DMS53 treated with DMSO at 0.1 percent for 48 hours (cell line): Measurements from ENCODE around the gene PLA2G4A.

ENCODE experiments used
- DNase-seq: peaks from one replicate; lab custom pipeline; 2025; ENCODE audit not compliant: unreplicated experiment; lab: John Stamatoyannopoulos, UW

The PLA2G4A gene

DNA sequence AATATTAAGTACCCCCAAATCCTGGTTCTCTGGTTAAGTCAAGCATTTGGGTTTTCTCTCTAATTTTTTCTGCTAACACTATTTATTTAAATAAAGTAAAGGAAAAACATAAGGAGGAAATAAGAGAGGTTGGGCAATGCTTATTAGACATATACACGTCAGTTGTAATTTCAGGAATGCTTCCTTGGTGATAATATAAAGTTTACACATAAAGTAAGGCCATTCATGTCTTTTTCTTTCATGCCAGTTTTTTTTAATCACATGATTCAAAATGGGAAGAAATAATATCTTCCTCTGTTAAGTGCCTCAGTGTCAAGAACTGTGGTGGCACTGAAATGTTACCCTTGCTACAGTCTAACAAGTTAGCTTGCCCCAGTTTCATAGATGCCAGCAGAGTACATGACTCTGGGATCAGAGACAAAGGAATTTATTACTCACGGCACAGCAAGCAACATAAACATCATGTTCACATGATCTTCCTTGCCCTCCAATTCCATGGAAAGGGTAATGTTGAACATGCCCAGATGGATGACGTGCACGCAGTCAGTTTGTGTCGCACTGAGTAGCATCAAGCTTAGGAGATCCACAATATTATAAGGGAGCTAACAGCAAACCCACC, 184.9 kb downstream of the PLA2G4A start:
- no peak for DNase-seq

DNA sequence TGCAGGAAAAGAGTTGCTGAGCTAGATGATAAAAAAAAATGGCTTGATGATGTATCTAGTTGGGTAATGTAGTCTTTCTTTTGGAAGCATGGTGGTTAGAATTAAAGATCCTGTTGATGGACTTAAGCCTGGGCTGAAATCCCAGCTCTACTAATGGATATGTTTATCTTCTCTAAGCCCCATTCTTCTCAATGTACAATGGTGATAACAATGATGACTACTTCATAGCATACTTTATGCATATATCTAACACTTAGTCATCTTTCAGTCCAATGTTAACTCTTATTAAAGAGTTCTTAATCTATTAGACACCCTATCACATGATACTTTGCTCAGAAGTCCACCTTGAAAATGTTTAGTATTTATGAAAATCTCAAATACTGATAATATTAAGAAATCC, 189.5 kb downstream of the PLA2G4A start:
- no peak for DNase-seq

DNA sequence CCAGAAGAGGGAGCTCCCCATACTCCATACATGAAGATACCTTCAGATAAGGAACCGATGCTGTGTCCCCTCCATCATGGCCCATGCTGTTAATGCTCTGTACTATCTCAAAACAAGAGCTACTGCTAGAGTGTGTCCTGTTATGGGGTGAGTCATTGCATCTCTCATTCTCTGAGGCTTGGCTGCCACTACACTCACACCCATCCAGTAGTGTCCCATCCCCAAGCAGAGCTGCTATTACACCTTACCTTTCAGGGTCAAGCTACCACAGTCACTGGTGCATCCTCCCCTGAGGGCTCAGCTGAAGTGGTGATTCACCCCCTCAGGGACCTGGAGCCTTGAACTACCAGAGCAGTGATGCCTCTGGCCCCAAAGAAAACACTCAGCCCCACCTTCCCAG, 198.5 kb downstream of the PLA2G4A start:
- no peak for DNase-seq

- no peak for DNase-seq
These were observed 203.7 kb downstream of the PLA2G4A start for GRCh38 chr1:187032316-187032981.

GRCh38 chr1:187032982-187033692, 204.4 kb downstream of the PLA2G4A start:
- DNase-seq, result no peak

- no peak for DNase-seq
These were observed 205.1 kb downstream of the PLA2G4A start for GRCh38 chr1:187033693-187034390.

- no peak for DNase-seq
These were observed 205.8 kb downstream of the PLA2G4A start for GRCh38 chr1:187034501-187034900.

- no peak for DNase-seq
These were observed 209.3 kb downstream of the PLA2G4A start for GRCh38 chr1:187037973-187038553.
